Measurements from ENCODE around the gene STK32C. TPM values are rescaled to one million over a fixed set of nuclear protein-coding genes. Genes with fewer than 3 reads are reported as not detected.

The STK32C gene
- total RNA-seq (2012; rRNA removed) (5.0 TPM in 2 replicates), polyA plus RNA-seq (2012; rRNA removed) (8.3 and 9.0 TPM in 2 replicates), Bru-seq, nascent RNA (percentile 45 among the genes with signal in this experiment), BruChase-seq, experiment 1, labeled RNA remaining after a 6-hour chase (percentile 56 among the genes with signal in this experiment), BruChase-seq, experiment 2, labeled RNA remaining after a 2-hour chase (percentile 57 among the genes with signal in this experiment)
- 10.5 and 10.6 TPM in 2 replicates for polyA plus RNA-seq (2012; cell fraction: cytosol; rRNA removed)
- 5.9 and 10.3 TPM in 2 replicates for polyA plus RNA-seq (2012; cell fraction: nucleus; rRNA removed; ENCODE audit: low replicate concordance)
- long read RNA-seq, partial matches to known transcripts = 4 of 14 reads
- long read RNA-seq, other reads (novel, unspliced or antisense) = 2 of 14 reads

DNA sequence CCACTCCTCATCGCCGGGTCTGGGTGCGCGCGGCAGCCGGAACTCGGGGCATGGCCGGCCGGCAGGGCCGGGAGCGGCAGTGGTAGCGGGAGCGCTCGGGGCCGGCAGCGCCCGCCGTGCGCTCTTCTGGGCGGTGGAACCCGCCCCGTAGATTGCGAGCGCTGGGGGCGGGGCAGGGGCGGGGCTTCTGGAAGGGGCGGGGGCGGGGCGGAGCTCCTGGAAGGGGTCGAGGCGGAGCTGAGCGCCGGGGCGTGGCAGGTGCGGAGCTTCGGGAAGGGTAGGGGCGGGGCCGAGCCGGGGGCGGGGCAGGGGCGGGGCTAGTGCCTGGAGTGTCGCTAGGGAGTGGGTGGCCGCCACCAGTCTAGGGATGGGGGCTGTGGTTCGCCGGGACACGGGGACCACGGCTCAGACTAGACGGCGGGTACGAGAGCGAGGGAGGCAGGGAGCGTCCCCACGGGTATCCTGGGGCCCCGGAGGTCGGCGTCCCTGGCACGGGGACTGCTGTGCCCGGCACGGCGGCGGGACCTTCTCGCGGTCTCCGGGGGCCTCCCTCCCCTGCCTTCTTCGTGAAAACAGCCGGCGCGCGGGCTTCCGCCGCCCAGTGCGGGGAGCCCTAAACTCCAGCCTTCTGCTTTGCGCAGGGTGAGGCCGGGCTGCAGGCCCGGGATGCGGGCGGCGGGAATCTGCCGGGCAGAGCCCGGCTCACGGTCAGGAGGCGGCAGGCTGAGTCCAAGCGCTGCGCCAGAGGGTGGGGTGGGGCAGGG is at the start of gene STK32C:
Gene STK32C, minus strand, starts transcription at position 128 of the 764 bp plus-strand sequence. Its CDS starts 117 bp downstream, at position 11.
- Histone ChIP-seq H4K8ac (ENCODE audit: low read depth in 2 of 2, low read length in 2 of 2) (peak within 1 kb of the TSS; percentile 54 to 58; a peak in 2 of 4 replicates), H4K91ac (ENCODE audit: insufficient read depth, low read depth, low read length) (peak within 1 kb of the TSS; percentile 34; the same call in 1 of the 2 replicates), H3K56ac (ENCODE audit: extremely low read depth, insufficient read depth, low read length) (no peak within 1 kb of the TSS), H3K23ac (ENCODE audit: low read depth, low read length) (no peak within 1 kb of the TSS), H2BK20ac (ENCODE audit: low read depth, low read length) (no peak within 1 kb of the TSS), H2AK9ac (replicated peaks; ENCODE audit: low read depth, low read length, poor library complexity) (peak within 1 kb of the TSS; percentile 82), H3K14ac (replicated peaks; ENCODE audit: low read depth, low read length) (peak within 1 kb of the TSS; percentile 41; the same call in 1 of the 2 replicates), H3K4me3 (ENCODE audit: insufficient read depth, low read depth, low read length) (peak within 1 kb of the TSS; percentile 98), H2BK15ac (ENCODE audit: low read depth, low read length) (no peak within 1 kb of the TSS), H3K4me1 (ENCODE audit: control insufficient read depth, insufficient read depth, low read length) (peaks cover 5% of the 10 kb centered on the region; the same call in 1 of the 2 replicates), H4K5ac (ENCODE audit: low read depth, low read length) (peak within 1 kb of the TSS; percentile 59; the same call in 1 of the 2 replicates), H3K79me1 (ENCODE audit: low read depth in 1 of 2, low read length in 2 of 2) (no peaks in the 10 kb centered on the region), H3K9ac (ENCODE audit: low read depth, low read length) (peak within 1 kb of the TSS; percentile 63), H2AK5ac (ENCODE audit: low read depth, low read length) (no peak within 1 kb of the TSS), H3K27ac (ENCODE audit: insufficient read depth, low read length) (peak within 1 kb of the TSS; percentile 45; the same call in 1 of the 2 replicates), H3K36me3 (ENCODE audit: control insufficient read depth, insufficient read depth, low read length) (no peaks in the 10 kb centered on the region), H2AFZ (replicated peaks; ENCODE audit: low read length, poor library complexity) (peak within 1 kb of the TSS; percentile 95), H3K9me3 (ENCODE audit: control insufficient read depth, insufficient read depth, low read length) (peaks cover 5% of the 10 kb centered on the region; the same call in 1 of the 2 replicates), H3K9me1 (ENCODE audit: insufficient read depth, low read length) (0 out of 2 replicates have a peak, but pooled peaks cover 3% of the 10 kb centered on the region), H4K20me1 (ENCODE audit: insufficient read depth, low read length) (no peaks in the 10 kb centered on the region), H2BK120ac (ENCODE audit: low read depth, low read length) (no peak within 1 kb of the TSS; the same call in 1 of the 2 replicates), H3K4ac (ENCODE audit: low read depth, low read length) (peak within 1 kb of the TSS; percentile 17; the same call in 1 of the 2 replicates), H3K18ac (ENCODE audit: low read depth, low read length) (no peak within 1 kb of the TSS), H3K27me3 (ENCODE audit: control insufficient read depth, insufficient read depth, low read length) (peaks cover 23% of the 10 kb centered on the region; the same call in 1 of the 2 replicates), H2BK5ac (ENCODE audit: low read depth, low read length, poor library complexity, severe bottlenecking) (no peak within 1 kb of the TSS), H3K4me2 (ENCODE audit: low read depth, low read length) (peak within 1 kb of the TSS; percentile 91)
- CTCF ChIA-PET = no interaction called here
- in situ Hi-C loops (cut with MboI; ENCODE audit: low sequenced_read_pairs) = no loop called here
- 2% methylated on average over 11 of the region's 84 CpGs; no CpG with 5 or more reads in 1 of the 2 experiments for WGBS, 2 experiments (ENCODE audit: extremely low coverage in 2 of 2, insufficient read length in 1 of 2)
- no peak for TF ChIP-seq MAFK (IDR thresholded peaks at IDR 0.05; ENCODE audit: low read depth, low read length)
- peak; percentile 28; the same call in 1 of the 2 replicates for TF ChIP-seq MAZ (IDR thresholded peaks at IDR 0.05; ENCODE audit: borderline replicate concordance, low read depth, low read length)
- intact Hi-C loops (cut with micrococcal nuclease) = loop anchor here (5.0 kb wide), 1 partner anchor 36 kb away; no protein-coding TSS in a partner anchor
- POLR2A ChIA-PET (ENCODE audit: unreplicated experiment) = no interaction called here
- ATAC-seq (ENCODE audit: low read depth) (peak; percentile 93), DNase-seq (peak; percentile 85)
- dilution Hi-C loops (cut with HindIII; ENCODE audit: low sequenced_read_pairs, unreplicated experiment) = no loop called here
- no TSS peak for BruUV-seq (replicated peaks)
